Frontal cortex (tissue), 4 donors: ENCODE data around the gene CAST. TPM values are rescaled to one million over a fixed set of nuclear protein-coding genes. Genes with fewer than 3 reads are reported as not detected.

ENCODE experiments used
- DNase-seq, 2 donors: peaks; one replicate each; pipeline ENCODE4 v3.0.0; 2012; ENCODE audit warnings: low spot score in 2 of 2
- FAIRE-seq: peaks from 2 replicates; lab custom pipeline; 2012; peaks lifted over from hg19 to GRCh38; lab: Jason Lieb, UNC
- total RNA-seq: library from RNA; depleted of rRNA; stranded (reverse); fragments of >200 nt; gene quantifications from one replicate; pipeline ENCODE4 v1.2.3, GENCODE V29; 2014
- donor health status: control.
- donor health status: control.
- donor health status: control.

The CAST gene
- total RNA-seq, 1 donor from 2014 or later = 9.4 TPM

GRCh38 chr5:96761618-96762017, 99.4 kb downstream of the CAST start:
- DNase-seq (no peak), FAIRE-seq (no peak)

- DNase-seq = no peak
- FAIRE-seq = no peak
Observed at GRCh38 chr5:96763026-96763425, 100.8 kb downstream of the CAST start.

- FAIRE-seq = no peak
- DNase-seq = no peak
Observed at GRCh38 chr5:96765043-96765442, 102.9 kb downstream of the CAST start.

- no peak for FAIRE-seq
- no peak for DNase-seq
Observed at GRCh38 chr5:96768708-96769251, 106.6 kb downstream of the CAST start.

- no peak for DNase-seq
- no peak for FAIRE-seq
Observed at GRCh38 chr5:96771395-96771794, 109.2 kb downstream of the CAST start.

GRCh38 chr5:96772111-96772510, 109.9 kb downstream of the CAST start:
- FAIRE-seq (no peak), DNase-seq (no peak)

- FAIRE-seq = peak; percentile 43
- DNase-seq = no peak
Observed at GRCh38 chr5:96772542-96772941, 110.4 kb downstream of the CAST start.

GRCh38 chr5:96775050-96775449, 112.9 kb downstream of the CAST start:
- FAIRE-seq = no peak
- no peak for DNase-seq

GRCh38 chr5:96775689-96776088, 113.5 kb downstream of the CAST start:
- no peak for FAIRE-seq
- DNase-seq = no peak

- DNase-seq = no peak
- FAIRE-seq = no peak
Observed at GRCh38 chr5:96776621-96777020, 114.4 kb downstream of the CAST start.

GRCh38 chr5:96778409-96778808, 116.2 kb downstream of the CAST start:
- DNase-seq (no peak), FAIRE-seq (no peak)

GRCh38 chr5:96780626-96781025, 118.5 kb downstream of the CAST start:
- no peak for FAIRE-seq
- no peak for DNase-seq

- DNase-seq (no peak), FAIRE-seq (no peak)
Observed at GRCh38 chr5:96781031-96781971, 119.1 kb downstream of the CAST start.

- FAIRE-seq (no peak), DNase-seq (no peak)
Observed at GRCh38 chr5:96783326-96783725, 121.2 kb downstream of the CAST start.

GRCh38 chr5:96785326-96786109, 123.3 kb downstream of the CAST start:
- DNase-seq (no peak), FAIRE-seq (no peak)

- DNase-seq = no peak
- FAIRE-seq = no peak
Observed at GRCh38 chr5:96788112-96788749, 126.1 kb downstream of the CAST start.

- DNase-seq (no peak), FAIRE-seq (no peak)
Observed at GRCh38 chr5:96789794-96790330, 127.7 kb downstream of the CAST start.

GRCh38 chr5:96790961-96791504, 128.9 kb downstream of the CAST start:
- no peak for DNase-seq
- no peak for FAIRE-seq

- DNase-seq (no peak), FAIRE-seq (no peak)
Observed at GRCh38 chr5:96794757-96795156, 132.6 kb downstream of the CAST start.

GRCh38 chr5:96795626-96796025, 133.4 kb downstream of the CAST start:
- FAIRE-seq (no peak), DNase-seq (no peak)
